ENCODE data around the gene GORASP2.

DNA sequence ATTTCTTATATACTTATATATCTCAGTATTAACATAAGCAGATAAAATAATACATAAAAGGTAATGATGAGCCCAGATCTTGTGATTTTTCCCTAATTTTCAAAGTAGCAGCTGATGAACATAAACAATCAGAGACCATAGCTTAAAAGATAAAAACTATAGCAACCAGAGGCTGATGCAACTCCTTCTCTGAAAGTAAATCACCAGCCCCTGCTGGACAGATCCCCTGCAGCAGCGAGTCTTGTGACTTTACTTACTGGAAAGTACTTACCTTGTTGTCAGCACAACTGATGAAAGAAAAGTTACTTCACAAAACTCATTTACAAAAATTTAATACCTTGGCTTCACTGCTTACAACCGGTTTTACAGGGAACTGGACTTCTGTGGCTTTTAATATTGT is 67.3 kb downstream of the GORASP2 start:
- TF ChIP-seq POLR2A (IDR thresholded peaks at IDR 0.05), result no peak
- TF ChIP-seq, protein P1, sequence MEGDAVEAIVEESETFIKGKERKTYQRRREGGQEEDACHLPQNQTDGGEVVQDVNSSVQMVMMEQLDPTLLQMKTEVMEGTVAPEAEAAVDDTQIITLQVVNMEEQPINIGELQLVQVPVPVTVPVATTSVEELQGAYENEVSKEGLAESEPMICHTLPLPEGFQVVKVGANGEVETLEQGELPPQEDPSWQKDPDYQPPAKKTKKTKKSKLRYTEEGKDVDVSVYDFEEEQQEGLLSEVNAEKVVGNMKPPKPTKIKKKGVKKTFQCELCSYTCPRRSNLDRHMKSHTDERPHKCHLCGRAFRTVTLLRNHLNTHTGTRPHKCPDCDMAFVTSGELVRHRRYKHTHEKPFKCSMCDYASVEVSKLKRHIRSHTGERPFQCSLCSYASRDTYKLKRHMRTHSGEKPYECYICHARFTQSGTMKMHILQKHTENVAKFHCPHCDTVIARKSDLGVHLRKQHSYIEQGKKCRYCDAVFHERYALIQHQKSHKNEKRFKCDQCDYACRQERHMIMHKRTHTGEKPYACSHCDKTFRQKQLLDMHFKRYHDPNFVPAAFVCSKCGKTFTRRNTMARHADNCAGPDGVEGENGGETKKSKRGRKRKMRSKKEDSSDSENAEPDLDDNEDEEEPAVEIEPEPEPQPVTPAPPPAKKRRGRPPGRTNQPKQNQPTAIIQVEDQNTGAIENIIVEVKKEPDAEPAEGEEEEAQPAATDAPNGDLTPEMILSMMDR (IDR thresholded peaks at IDR 0.05), result no peak

All from Peyer's patch (tissue), 4 donors.